Trophoblast cell (in vitro differentiated cells and primary cell): ENCODE results near the gene RCBTB1.

Experiments
- DNase-seq, 2 donors: peaks; one replicate each; pipeline ENCODE4 v3.0.0-alpha.2; 2016
- H2AFZ ChIP-seq: 2 replicates; pipeline ENCODE4 v1.6.1; 2013; ENCODE audit warnings: low read length, moderate library complexity, mild to moderate bottlenecking; ENCODE audit not compliant: insufficient read depth, poor library complexity
- H2AK5ac ChIP-seq: 2 replicates; pipeline ENCODE4 v1.6.1; 2013; ENCODE audit warnings: mild to moderate bottlenecking, low read length
- H2BK120ac ChIP-seq: 2 replicates; pipeline ENCODE4 v1.6.1; 2013; ENCODE audit warnings: low read length, mild to moderate bottlenecking, moderate library complexity; ENCODE audit not compliant: insufficient read depth, poor library complexity
- H2BK12ac ChIP-seq: 2 replicates; pipeline ENCODE4 v1.6.1; 2013; ENCODE audit warnings: mild to moderate bottlenecking, low read length, moderate library complexity
- H2BK5ac ChIP-seq: 2 replicates; pipeline ENCODE4 v1.6.1; 2013; ENCODE audit warnings: low read length, low read depth, moderate library complexity, mild to moderate bottlenecking; ENCODE audit not compliant: poor library complexity
- H3K14ac ChIP-seq: 2 replicates; pipeline ENCODE4 v1.6.1; 2013; ENCODE audit warnings: mild to moderate bottlenecking, low read length
- H3K18ac ChIP-seq: 2 replicates; pipeline ENCODE4 v1.6.1; 2013; ENCODE audit warnings: mild to moderate bottlenecking, low read length
- H3K23ac ChIP-seq: 2 replicates; pipeline ENCODE4 v1.6.1; 2013; ENCODE audit warnings: low read length
- H3K27ac ChIP-seq: 2 replicates; pipeline ENCODE4 v1.5.1; 2013; ENCODE audit warnings: low read depth, mild to moderate bottlenecking, inconsistent platforms, low read length, moderate library complexity
- H3K27me3 ChIP-seq: 2 replicates; pipeline ENCODE4 v1.6.1; 2013; ENCODE audit warnings: inconsistent platforms, mild to moderate bottlenecking, low read length, moderate library complexity; ENCODE audit not compliant: insufficient read depth
- H3K36me3 ChIP-seq, 2 experiments: 1 replicate in 1 of 2; 2 replicates in 1 of 2; pipeline ENCODE4 v1.6.1; 2013; ENCODE audit warnings: low read length in 2 of 2, mild to moderate bottlenecking in 2 of 2, moderate library complexity in 1 of 2; ENCODE audit not compliant: insufficient read depth in 2 of 2, control insufficient read depth in 1 of 2
- H3K4ac ChIP-seq: 2 replicates; pipeline ENCODE4 v1.6.1; 2013; ENCODE audit warnings: low read depth, mild to moderate bottlenecking, low read length, moderate library complexity
- H3K4me1 ChIP-seq, 2 experiments: 1 replicate in 1 of 2; 2 replicates in 1 of 2; pipeline ENCODE4 v1.6.1; 2013; ENCODE audit warnings: low read length in 2 of 2, mild to moderate bottlenecking in 2 of 2, moderate library complexity in 1 of 2; ENCODE audit not compliant: insufficient read depth in 2 of 2, control insufficient read depth in 1 of 2
- H3K4me2 ChIP-seq: 2 replicates; pipeline ENCODE4 v1.6.1; 2013; ENCODE audit warnings: inconsistent platforms, mild to moderate bottlenecking, low read length, moderate library complexity
- H3K4me3 ChIP-seq: 2 replicates; pipeline ENCODE4 v1.5.1; 2013; ENCODE audit warnings: mild to moderate bottlenecking, low read depth, low read length, inconsistent platforms
- H3K79me1 ChIP-seq: one replicate; pipeline ENCODE4 v1.6.1; 2013; ENCODE audit warnings: low read length
- H3K79me2 ChIP-seq: 2 replicates; pipeline ENCODE4 v1.6.1; 2013; ENCODE audit warnings: low read length, mild to moderate bottlenecking; ENCODE audit not compliant: control insufficient read depth, insufficient read depth, poor library complexity
- H3K9ac ChIP-seq: 2 replicates; pipeline ENCODE4 v1.6.1; 2013; ENCODE audit warnings: mild to moderate bottlenecking, low read length
- H3K9me3 ChIP-seq: 2 replicates; pipeline ENCODE4 v1.6.1; 2013; ENCODE audit warnings: low read depth, mild to moderate bottlenecking, control low read depth, inconsistent platforms, low read length; ENCODE audit not compliant: insufficient read depth
- H4K12ac ChIP-seq: 2 replicates; pipeline ENCODE4 v1.6.1; 2013; ENCODE audit warnings: low read depth, mild to moderate bottlenecking, low read length, moderate library complexity
- H4K8ac ChIP-seq: 2 replicates; pipeline ENCODE4 v1.6.1; 2013; ENCODE audit warnings: low read depth, mild to moderate bottlenecking, low read length, moderate library complexity
- H4K91ac ChIP-seq: one replicate; pipeline ENCODE4 v1.6.1; 2013; ENCODE audit warnings: low read depth, mild to moderate bottlenecking, low read length, moderate library complexity
- WGBS: extraction: QIAGEN DNeasy Blood & Tissue Kit; methylation state at CpG from one replicate; pipeline ENCODE4 v1.1.7; 2013; ENCODE audit warnings: missing lambda C conversion rate; ENCODE audit not compliant: insufficient read length, insufficient coverage; ENCODE audit errors: extremely low coverage; 5-methylcytosine and 5-hydroxymethylcytosine counted together

RCBTB1 gene

GRCh38 chr13:49554387-49554786 lies 31.0 kb downstream of the RCBTB1 start:
- Histone ChIP-seq H3K18ac (no peak overlapping the region), H2BK120ac (no peak overlapping the region), H4K91ac (no peak overlapping the region), H3K79me1 (no peaks in the 10 kb centered on the region), H3K27ac (no peak overlapping the region), H4K12ac (no peak overlapping the region), H3K27me3 (no peaks in the 10 kb centered on the region), H3K36me3 (peaks cover 10 to 15% of the 10 kb centered on the region in 2 experiments), H3K9ac (no peak overlapping the region), H4K8ac (no peak overlapping the region), H3K9me3 (no peaks in the 10 kb centered on the region), H3K23ac (no peak overlapping the region), H3K4me2 (no peak overlapping the region), H3K4ac (no peak overlapping the region), H2BK5ac (no peak overlapping the region), H3K4me1 (no peaks in the 10 kb centered on the region), H2AFZ (no peak overlapping the region), H3K79me2 (no peaks in the 10 kb centered on the region), H3K4me3 (no peak overlapping the region), H2BK12ac (no peak overlapping the region), H3K14ac (no peak overlapping the region), H2AK5ac (no peak overlapping the region)
- WGBS, result no CpG with 5 or more reads among the region's 11 CpGs
- no peak for DNase-seq

- H4K8ac ChIP-seq, result no peak overlapping the region
- no peaks in the 10 kb centered on the region for H3K79me1 ChIP-seq
- H3K4me2 ChIP-seq, result no peak overlapping the region
- no peak overlapping the region for H3K9ac ChIP-seq
- no peak for DNase-seq
- no peak overlapping the region for H3K18ac ChIP-seq
- peaks cover 10 to 17% of the 10 kb centered on the region in 2 experiments for H3K36me3 ChIP-seq
- no peaks in the 10 kb centered on the region for H3K9me3 ChIP-seq
- no peak overlapping the region for H3K27ac ChIP-seq
- H3K27me3 ChIP-seq, result no peaks in the 10 kb centered on the region
- no peak overlapping the region for H2BK120ac ChIP-seq
- no peak overlapping the region for H2BK5ac ChIP-seq
- WGBS, result no CpG with 5 or more reads among the region's 2 CpGs
- no peak overlapping the region for H3K23ac ChIP-seq
- H3K4me3 ChIP-seq, result no peak overlapping the region
- H3K4ac ChIP-seq, result no peak overlapping the region
- no peak overlapping the region for H2BK12ac ChIP-seq
- H3K79me2 ChIP-seq, result no peaks in the 10 kb centered on the region
- H4K12ac ChIP-seq, result no peak overlapping the region
- H3K4me1 ChIP-seq, result no peaks in the 10 kb centered on the region
- H4K91ac ChIP-seq, result no peak overlapping the region
- no peak overlapping the region for H2AFZ ChIP-seq
- H3K14ac ChIP-seq, result no peak overlapping the region
- no peak overlapping the region for H2AK5ac ChIP-seq
Measured at GRCh38 chr13:49553888-49554287, 31.5 kb downstream of the RCBTB1 start.

DNA sequence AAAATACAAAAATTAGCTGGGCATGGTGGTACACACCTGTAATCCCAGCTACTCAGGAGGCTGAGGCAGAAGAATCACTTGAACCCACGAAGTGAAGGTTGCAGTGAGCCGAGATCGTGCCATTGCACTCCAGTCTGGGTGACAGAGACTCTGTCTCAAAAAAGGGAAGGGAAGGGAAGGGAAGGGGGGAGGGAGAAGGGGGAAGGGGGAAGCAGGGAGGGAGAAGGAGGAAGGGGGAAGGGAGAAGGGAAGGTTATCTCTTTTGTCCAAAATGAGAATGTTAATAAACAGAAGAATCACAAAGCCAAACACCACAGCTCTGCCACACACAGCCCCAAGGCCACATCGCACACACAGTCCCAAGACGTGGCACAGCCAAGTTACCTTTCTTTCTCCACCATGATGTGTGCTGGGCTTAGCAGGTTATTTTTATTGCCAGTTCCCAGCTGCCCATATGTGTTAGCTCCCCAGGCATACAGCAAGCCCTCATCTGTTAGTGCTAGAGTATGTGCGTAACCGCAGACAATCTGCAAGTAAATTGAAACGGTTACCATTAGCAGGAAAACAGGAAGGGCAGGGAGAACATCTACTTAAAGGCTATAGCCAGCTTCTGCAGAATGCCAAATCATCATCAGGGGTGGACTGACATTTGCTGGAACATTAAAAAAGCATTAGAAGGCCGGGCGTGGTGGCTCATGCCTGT lies 34.3 kb downstream of the RCBTB1 start:
- Histone ChIP-seq H4K12ac (no peak overlapping the region), H2BK5ac (no peak overlapping the region), H2BK12ac (peak overlapping the region; percentile 9), H3K79me2 (no peaks in the 10 kb centered on the region), H3K27ac (no peak overlapping the region), H3K79me1 (peaks cover 1% of the 10 kb centered on the region), H4K91ac (no peak overlapping the region), H2AFZ (no peak overlapping the region), H3K4me2 (no peak overlapping the region), H3K4me1 (peaks cover 3 to 4% of the 10 kb centered on the region in 2 experiments), H3K14ac (no peak overlapping the region), H3K36me3 (peaks cover 10 to 12% of the 10 kb centered on the region in 2 experiments), H3K4me3 (no peak overlapping the region), H3K9ac (no peak overlapping the region), H3K23ac (no peak overlapping the region), H2AK5ac (peak overlapping the region; percentile 19), H4K8ac (no peak overlapping the region), H3K4ac (no peak overlapping the region), H3K18ac (no peak overlapping the region), H3K27me3 (no peaks in the 10 kb centered on the region), H2BK120ac (no peak overlapping the region), H3K9me3 (no peaks in the 10 kb centered on the region)
- no CpG with 5 or more reads among the region's 10 CpGs for WGBS
- DNase-seq, result peak; percentile 51 to 70

DNA sequence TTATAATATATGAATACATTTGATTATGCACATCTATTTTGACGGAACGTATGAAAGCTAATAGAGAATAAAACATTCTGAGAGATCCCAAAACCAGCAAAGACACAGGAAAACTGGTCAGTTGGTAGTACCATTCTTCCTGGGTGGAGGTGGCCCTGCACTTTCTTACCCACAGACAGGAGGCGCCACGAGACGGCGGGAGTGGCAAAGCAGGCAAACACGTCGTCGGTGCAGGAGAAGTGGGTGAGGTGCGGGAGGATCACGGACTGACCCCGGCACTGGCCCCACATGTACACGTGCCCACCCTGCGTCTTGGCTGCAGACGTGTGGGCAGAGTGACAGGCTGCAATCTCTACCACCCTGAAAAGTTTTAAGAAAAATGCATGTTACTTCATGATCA lies 36.1 kb downstream of the RCBTB1 start:
- Histone ChIP-seq H3K79me1 (peaks cover 1% of the 10 kb centered on the region), H3K23ac (no peak overlapping the region), H3K79me2 (no peaks in the 10 kb centered on the region), H2AK5ac (no peak overlapping the region), H3K36me3 (peaks cover 10 to 12% of the 10 kb centered on the region in 2 experiments), H3K4me3 (no peak overlapping the region), H2AFZ (no peak overlapping the region), H4K12ac (no peak overlapping the region), H3K27ac (no peak overlapping the region), H3K27me3 (no peaks in the 10 kb centered on the region), H3K14ac (no peak overlapping the region), H3K18ac (no peak overlapping the region), H2BK5ac (no peak overlapping the region), H2BK120ac (no peak overlapping the region), H3K9me3 (no peaks in the 10 kb centered on the region), H3K4me1 (peaks cover 3 to 10% of the 10 kb centered on the region in 2 experiments), H4K8ac (no peak overlapping the region), H2BK12ac (no peak overlapping the region), H3K9ac (no peak overlapping the region), H3K4me2 (no peak overlapping the region), H3K4ac (no peak overlapping the region), H4K91ac (no peak overlapping the region)
- WGBS, result no CpG with 5 or more reads among the region's 15 CpGs
- no peak for DNase-seq
